ENCODE results near the gene PRKCH. TPM values are rescaled to one million over a fixed set of nuclear protein-coding genes. Genes with fewer than 3 reads are reported as not detected.

PRKCH gene
- total RNA-seq, 1 donor from 2014 or later = 19.1 TPM

DNA sequence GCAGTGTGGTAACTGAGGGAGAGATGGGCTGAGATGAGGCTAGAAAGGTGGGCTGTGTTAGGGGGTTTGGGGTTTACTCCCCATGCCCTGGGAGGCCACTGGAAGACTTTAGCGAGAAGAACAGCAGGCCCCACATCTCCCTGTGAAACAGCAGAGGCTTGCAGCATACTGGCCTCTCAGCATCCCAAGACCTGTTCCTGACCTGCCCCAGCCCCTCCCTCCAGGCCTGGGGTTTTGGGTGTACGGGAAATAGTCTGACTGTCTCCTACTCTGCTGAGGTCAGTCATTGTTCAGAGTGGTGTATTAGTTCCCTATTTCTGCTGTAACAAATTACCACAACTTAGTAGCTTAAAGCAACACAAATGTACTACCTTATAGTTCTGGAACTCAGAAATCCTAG is 270.5 kb downstream of the PRKCH start:
- Mint-ChIP-seq H3K4me3 (no peak overlapping the region), H3K27ac (no peak overlapping the region), H3K27me3 (peaks cover 10% of the 10 kb centered on the region), H3K36me3 (peaks cover 4% of the 10 kb centered on the region), H3K4me1 (ENCODE audit: unreplicated experiment) (peaks cover 22% of the 10 kb centered on the region), H3K9me3 (peaks cover 3% of the 10 kb centered on the region)
- DNase-seq (ENCODE audit: extremely low spot score, unreplicated experiment) = no peak
- TF ChIP-seq, protein P1, sequence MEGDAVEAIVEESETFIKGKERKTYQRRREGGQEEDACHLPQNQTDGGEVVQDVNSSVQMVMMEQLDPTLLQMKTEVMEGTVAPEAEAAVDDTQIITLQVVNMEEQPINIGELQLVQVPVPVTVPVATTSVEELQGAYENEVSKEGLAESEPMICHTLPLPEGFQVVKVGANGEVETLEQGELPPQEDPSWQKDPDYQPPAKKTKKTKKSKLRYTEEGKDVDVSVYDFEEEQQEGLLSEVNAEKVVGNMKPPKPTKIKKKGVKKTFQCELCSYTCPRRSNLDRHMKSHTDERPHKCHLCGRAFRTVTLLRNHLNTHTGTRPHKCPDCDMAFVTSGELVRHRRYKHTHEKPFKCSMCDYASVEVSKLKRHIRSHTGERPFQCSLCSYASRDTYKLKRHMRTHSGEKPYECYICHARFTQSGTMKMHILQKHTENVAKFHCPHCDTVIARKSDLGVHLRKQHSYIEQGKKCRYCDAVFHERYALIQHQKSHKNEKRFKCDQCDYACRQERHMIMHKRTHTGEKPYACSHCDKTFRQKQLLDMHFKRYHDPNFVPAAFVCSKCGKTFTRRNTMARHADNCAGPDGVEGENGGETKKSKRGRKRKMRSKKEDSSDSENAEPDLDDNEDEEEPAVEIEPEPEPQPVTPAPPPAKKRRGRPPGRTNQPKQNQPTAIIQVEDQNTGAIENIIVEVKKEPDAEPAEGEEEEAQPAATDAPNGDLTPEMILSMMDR (conservative IDR thresholded peaks at IDR 0.05) = no peak

DNA sequence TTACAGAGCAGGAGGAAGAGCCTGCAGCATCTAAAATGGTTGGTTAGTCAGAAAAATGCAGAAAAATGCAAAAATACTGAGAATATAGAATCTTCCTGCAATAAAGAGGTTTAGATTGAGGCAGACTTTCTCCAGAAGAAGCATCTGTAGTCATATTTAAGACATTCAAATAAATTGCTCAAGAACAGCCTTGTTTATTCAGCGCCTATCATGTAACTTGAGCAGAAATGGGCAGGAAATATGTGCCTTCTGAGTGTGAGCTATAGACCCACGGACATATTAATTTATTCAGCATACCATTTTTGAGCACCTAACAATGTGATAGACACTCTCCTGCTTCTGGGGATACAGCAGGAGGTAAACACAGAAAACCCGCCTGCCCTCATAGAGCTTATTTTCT is 272.0 kb downstream of the PRKCH start:
- Mint-ChIP-seq H3K4me1 (ENCODE audit: unreplicated experiment) (peaks cover 18% of the 10 kb centered on the region), H3K4me3 (no peak overlapping the region), H3K27me3 (peaks cover 10% of the 10 kb centered on the region), H3K36me3 (peaks cover 4% of the 10 kb centered on the region), H3K27ac (no peak overlapping the region), H3K9me3 (peaks cover 3% of the 10 kb centered on the region)
- TF ChIP-seq, protein P1 (conservative IDR thresholded peaks at IDR 0.05) = no peak
- DNase-seq (ENCODE audit: extremely low spot score, unreplicated experiment) = no peak

DNA sequence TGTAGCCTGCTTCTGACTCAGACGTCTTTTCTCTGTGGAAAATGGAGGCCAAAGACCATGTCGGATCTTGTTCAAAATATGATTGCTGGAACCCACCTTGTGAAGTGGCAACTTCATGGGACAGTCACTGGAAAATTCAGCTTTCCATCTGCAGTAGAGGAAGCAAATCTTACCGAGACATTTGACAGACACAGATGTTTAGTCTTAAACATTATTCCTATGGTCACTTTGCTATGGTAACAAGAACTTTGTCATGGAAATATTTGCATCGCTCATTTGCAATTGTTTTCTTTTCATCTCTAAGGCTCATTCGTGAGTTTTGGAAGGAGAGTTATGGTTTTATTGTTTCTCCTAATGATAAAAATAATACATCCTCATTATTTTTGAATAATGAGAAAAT is 275.6 kb downstream of the PRKCH start:
- H3K4me1 Mint-ChIP-seq (ENCODE audit: unreplicated experiment) = peaks cover 13% of the 10 kb centered on the region
- peaks cover 6% of the 10 kb centered on the region for H3K27me3 Mint-ChIP-seq
- peaks cover 3% of the 10 kb centered on the region for H3K9me3 Mint-ChIP-seq
- TF ChIP-seq, protein P1 (conservative IDR thresholded peaks at IDR 0.05) = no peak
- no peak overlapping the region for H3K4me3 Mint-ChIP-seq
- H3K27ac Mint-ChIP-seq = no peak overlapping the region
- no peak for DNase-seq (ENCODE audit: extremely low spot score, unreplicated experiment)
- H3K36me3 Mint-ChIP-seq = peaks cover 4% of the 10 kb centered on the region

DNA sequence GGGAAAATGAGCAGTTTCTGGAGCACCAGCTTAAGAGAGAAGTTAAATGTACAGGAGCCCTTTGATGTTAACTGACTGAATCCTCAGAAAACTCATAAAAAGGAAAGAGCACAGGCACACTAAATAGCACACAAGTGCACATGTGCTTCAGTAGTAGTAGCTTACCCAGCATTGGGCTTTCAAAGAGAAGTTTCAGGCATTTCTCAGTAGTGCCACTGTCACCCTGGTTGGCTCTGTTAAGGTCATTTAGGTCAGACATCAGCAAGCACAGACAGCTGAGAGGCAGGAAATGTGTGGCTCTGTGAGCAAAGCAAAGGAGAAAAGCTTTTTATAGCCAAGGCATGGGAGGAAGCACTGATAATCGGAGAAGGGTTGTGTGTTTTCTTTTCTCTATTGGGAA is 277.6 kb downstream of the PRKCH start:
- peaks cover 3% of the 10 kb centered on the region for H3K9me3 Mint-ChIP-seq
- H3K36me3 Mint-ChIP-seq = peaks cover 4% of the 10 kb centered on the region
- peaks cover 24% of the 10 kb centered on the region for H3K4me1 Mint-ChIP-seq (ENCODE audit: unreplicated experiment)
- H3K27me3 Mint-ChIP-seq = peaks cover 3% of the 10 kb centered on the region
- H3K4me3 Mint-ChIP-seq = no peak overlapping the region
- H3K27ac Mint-ChIP-seq = no peak overlapping the region
- TF ChIP-seq, protein P1 (conservative IDR thresholded peaks at IDR 0.05) = no peak
- DNase-seq (ENCODE audit: extremely low spot score, unreplicated experiment) = no peak

DNA sequence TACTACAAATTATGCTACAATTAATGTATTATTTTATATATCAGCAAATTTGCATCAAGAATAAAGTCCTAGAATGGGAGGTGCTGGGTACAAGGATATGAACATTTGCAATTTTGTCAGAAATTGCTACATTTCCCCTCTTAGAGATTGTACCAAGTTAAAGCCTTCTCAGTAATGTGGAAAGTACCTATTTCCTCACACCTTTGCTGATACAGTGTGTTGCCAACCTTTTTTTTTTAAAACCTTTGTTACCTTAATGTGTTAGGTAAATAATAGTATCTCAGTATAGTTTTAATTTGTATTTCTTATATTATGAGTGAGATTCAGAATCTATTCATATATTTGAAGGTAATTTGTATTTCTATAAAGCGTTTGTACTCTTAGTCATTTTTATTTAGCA is 278.6 kb downstream of the PRKCH start:
- TF ChIP-seq, protein P1 (conservative IDR thresholded peaks at IDR 0.05) = no peak
- Mint-ChIP-seq H3K4me1 (ENCODE audit: unreplicated experiment) (peaks cover 22% of the 10 kb centered on the region), H3K9me3 (no peaks in the 10 kb centered on the region), H3K27ac (no peak overlapping the region), H3K36me3 (peaks cover 4% of the 10 kb centered on the region), H3K27me3 (peaks cover 3% of the 10 kb centered on the region), H3K4me3 (no peak overlapping the region)
- no peak for DNase-seq (ENCODE audit: extremely low spot score, unreplicated experiment)

Other genes with a start within 250 kb of the PRKCH start
- 12.2 and 25.3 TPM in 2 replicates for gene TMEM30B, start 40.2 kb upstream of the PRKCH start, total RNA-seq (ENCODE audit: low replicate concordance)

Data from type B pancreatic cell (in vitro differentiated cells).